H9 (cell line): ENCODE measurements around the gene SRGAP3. TPM values are rescaled to one million over a fixed set of nuclear protein-coding genes. Genes with fewer than 3 reads are reported as not detected.

Experiments used
- DNase-seq: peaks from one replicate; pipeline ENCODE4 v3.0.0-alpha.2; 2017
- H2AFZ ChIP-seq: one replicate; pipeline ENCODE4 v1.6.1; 2013; ENCODE audit warnings: mild to moderate bottlenecking, low read length, control low read depth, moderate library complexity
- H2AK5ac ChIP-seq: 2 replicates; pipeline ENCODE4 v1.6.1; 2013; ENCODE audit warnings: low read length, control low read depth, mixed read lengths; ENCODE audit not compliant: insufficient read length
- H2BK120ac ChIP-seq: one replicate; pipeline ENCODE4 v1.6.1; 2013; ENCODE audit warnings: low read depth, mild to moderate bottlenecking, low read length, control low read depth, inconsistent platforms; ENCODE audit not compliant: poor library complexity, severe bottlenecking
- H2BK12ac ChIP-seq: 2 replicates; pipeline ENCODE4 v1.6.1; 2013; ENCODE audit warnings: low read length, control low read depth, mixed read lengths, low read depth; ENCODE audit not compliant: insufficient read length
- H2BK15ac ChIP-seq: 2 replicates; pipeline ENCODE4 v1.6.1; 2013; ENCODE audit warnings: low read depth, low read length, control low read depth
- H2BK20ac ChIP-seq: one replicate; pipeline ENCODE4 v1.6.1; 2013; ENCODE audit warnings: low read depth, mild to moderate bottlenecking, low read length, control low read depth, inconsistent platforms; ENCODE audit not compliant: poor library complexity, severe bottlenecking
- H2BK5ac ChIP-seq: 2 replicates; pipeline ENCODE4 v1.6.1; 2013; ENCODE audit warnings: low read length, control low read depth, mixed read lengths; ENCODE audit not compliant: insufficient read length
- H3K14ac ChIP-seq: 2 replicates; pipeline ENCODE4 v1.6.1; 2013; ENCODE audit warnings: low read length, control low read depth; ENCODE audit not compliant: insufficient read depth
- H3K18ac ChIP-seq: 2 replicates; pipeline ENCODE4 v1.6.1; 2013; ENCODE audit warnings: low read depth, mild to moderate bottlenecking, mixed read lengths, low read length, control low read depth; ENCODE audit not compliant: insufficient read length
- H3K23ac ChIP-seq: 2 replicates; pipeline ENCODE4 v1.6.1; 2013; ENCODE audit warnings: low read length, control low read depth, mixed read lengths, low read depth; ENCODE audit not compliant: insufficient read length
- H3K23me2 ChIP-seq: 2 replicates; pipeline ENCODE4 v1.6.1; 2013; ENCODE audit warnings: low read depth, mild to moderate bottlenecking, mixed read lengths, low read length, control low read depth; ENCODE audit not compliant: insufficient read length, poor library complexity, severe bottlenecking
- H3K27ac ChIP-seq: 2 replicates; pipeline ENCODE4 v1.5.1; 2013; ENCODE audit warnings: low read length, control low read depth, mixed read lengths, low read depth; ENCODE audit not compliant: insufficient read length
- H3K27me3 ChIP-seq: 2 replicates; pipeline ENCODE4 v1.6.1; 2013; ENCODE audit warnings: low read length, control low read depth, inconsistent platforms; ENCODE audit not compliant: insufficient read depth
- H3K4ac ChIP-seq: 2 replicates; pipeline ENCODE4 v1.6.1; 2013; ENCODE audit warnings: low read depth, mild to moderate bottlenecking, control low read depth, inconsistent platforms, low read length, moderate library complexity
- H3K4me1 ChIP-seq: 2 replicates; pipeline ENCODE4 v1.6.1; 2013; ENCODE audit warnings: low read length, control low read depth, inconsistent platforms; ENCODE audit not compliant: insufficient read depth
- H3K4me2 ChIP-seq: 2 replicates; pipeline ENCODE4 v1.6.1; 2013; ENCODE audit warnings: low read length, control low read depth, mixed read lengths; ENCODE audit not compliant: insufficient read length, insufficient read depth
- H3K56ac ChIP-seq: 2 replicates; pipeline ENCODE4 v1.6.1; 2013; ENCODE audit warnings: low read depth, mild to moderate bottlenecking, mixed read lengths, low read length, control low read depth; ENCODE audit not compliant: insufficient read length
- H3K79me1 ChIP-seq: 2 replicates; pipeline ENCODE4 v1.6.1; 2013; ENCODE audit warnings: low read depth, mild to moderate bottlenecking, moderate library complexity, low read length, control low read depth, inconsistent platforms; ENCODE audit not compliant: insufficient read depth, poor library complexity, severe bottlenecking
- H3K79me2 ChIP-seq: 2 replicates; pipeline ENCODE4 v1.6.1; 2013; ENCODE audit warnings: low read length, control low read depth, inconsistent platforms; ENCODE audit not compliant: insufficient read depth
- H3K9ac ChIP-seq: 2 replicates; pipeline ENCODE4 v1.6.1; 2013; ENCODE audit warnings: low read length, control low read depth, mixed read lengths; ENCODE audit not compliant: insufficient read length; ENCODE audit errors: extremely low read depth
- H3K9me3 ChIP-seq: one replicate; pipeline ENCODE4 v1.6.1; 2013; ENCODE audit warnings: low read depth, low read length, inconsistent platforms; ENCODE audit not compliant: control insufficient read depth
- H3T11ph ChIP-seq: one replicate; pipeline ENCODE4 v1.6.1; 2013; ENCODE audit warnings: mild to moderate bottlenecking, low read length, control low read depth, inconsistent platforms
- H4K20me1 ChIP-seq: one replicate; pipeline ENCODE4 v1.6.1; 2013; ENCODE audit not compliant: control insufficient read depth, insufficient read length, insufficient read depth
- H4K5ac ChIP-seq: 2 replicates; pipeline ENCODE4 v1.6.1; 2013; ENCODE audit warnings: low read depth, mild to moderate bottlenecking, mixed read lengths, low read length, control low read depth; ENCODE audit not compliant: insufficient read length
- H4K8ac ChIP-seq: replicated peaks from 2 replicates; pipeline ENCODE4 v1.6.1; 2013; ENCODE audit warnings: low read length, control low read depth, mixed read lengths, low read depth; ENCODE audit not compliant: insufficient read length
- H4K91ac ChIP-seq: 2 replicates; pipeline ENCODE4 v1.6.1; 2013; ENCODE audit warnings: low read depth, mild to moderate bottlenecking, moderate library complexity, mixed read lengths, low read length, control low read depth; ENCODE audit not compliant: insufficient read length
- H3K27ac Mint-ChIP-seq, 3 experiments: 2 replicates in 2 of 3; 3 replicates in 1 of 3; pipeline ENCODE4 v1.8.0; 2020 to 2021; ENCODE audit warnings: mixed read lengths in 3 of 3, mild to moderate bottlenecking in 1 of 3, moderate library complexity in 1 of 3
- H3K27me3 Mint-ChIP-seq: 2 replicates; pipeline ENCODE4 v1.8.0; 2021; ENCODE audit warnings: low read depth, mild to moderate bottlenecking, moderate library complexity, mixed read lengths
- H3K36me3 Mint-ChIP-seq, 3 experiments: 2 replicates in 2 of 3; 3 replicates in 1 of 3; pipeline ENCODE4 v1.8.0; 2020 to 2021; ENCODE audit warnings: low read depth in 3 of 3, mixed read lengths in 3 of 3; ENCODE audit not compliant: insufficient read depth in 1 of 3
- H3K4me1 Mint-ChIP-seq, 2 experiments: 2 replicates each; pipeline ENCODE4 v1.8.0; 2020; ENCODE audit warnings: mixed read lengths in 2 of 2
- H3K4me3 Mint-ChIP-seq, 2 experiments: 2 replicates in 1 of 2; 3 replicates in 1 of 2; pipeline ENCODE4 v1.8.0; 2020 to 2021; ENCODE audit warnings: mild to moderate bottlenecking in 2 of 2, mixed read lengths in 2 of 2, moderate library complexity in 1 of 2
- H3K9me3 Mint-ChIP-seq, 2 experiments: 2 replicates in 1 of 2; 3 replicates in 1 of 2; pipeline ENCODE4 v1.8.0; 2020; ENCODE audit warnings: mild to moderate bottlenecking in 2 of 2, mixed read lengths in 2 of 2, moderate library complexity in 1 of 2
- WGBS: extraction: QIAGEN DNeasy Blood & Tissue Kit; methylation state at CpG from one replicate; pipeline ENCODE4 v1.1.7; 2013; ENCODE audit warnings: missing lambda C conversion rate, low lambda C conversion rate, mixed read lengths; ENCODE audit not compliant: insufficient read length; ENCODE audit errors: extremely low coverage; 5-methylcytosine and 5-hydroxymethylcytosine counted together
- total RNA-seq: library from RNA; stranded (reverse); gene quantifications from 2 replicates; pipeline ENCODE4 v1.2.1, GENCODE V29; 2021
- TF ChIP-seq, protein P1 (sequence below): fragments of 200-600 bp; sonication (generic); conservative IDR thresholded peaks from 3 replicates; pipeline ENCODE4 v1.8.0; 2021; ENCODE audit warnings: antibody characterized with exemption, mild to moderate bottlenecking

Gene SRGAP3
- total RNA-seq, 1 experiment from 2014 or later, result 3.4 TPM

DNA sequence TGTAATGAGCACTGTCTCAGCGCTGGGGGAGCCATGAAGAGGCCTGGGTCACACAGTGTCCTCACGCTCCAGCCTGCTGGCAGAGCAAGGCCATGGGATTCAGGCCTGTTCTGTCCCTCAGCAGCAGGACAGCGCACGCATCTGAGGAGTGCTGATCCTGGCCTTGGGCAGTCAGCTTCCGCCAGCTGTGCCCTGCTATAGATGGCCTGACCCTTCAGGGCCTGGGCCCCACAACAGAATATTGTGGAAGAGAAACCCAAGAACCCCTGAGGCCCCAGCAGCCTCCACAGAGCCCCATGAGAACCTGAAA lies 78.6 kb downstream of the SRGAP3 start:
- peak overlapping the region; percentile 17; the same call in 1 of the 2 replicates for H3K14ac ChIP-seq
- no peak overlapping the region for H3K56ac ChIP-seq
- H4K8ac ChIP-seq, result no peak overlapping the region
- no peak overlapping the region for H3K27ac ChIP-seq
- Mint-ChIP-seq H3K27me3 (no peaks in the 10 kb centered on the region; the same call in 1 of the 2 replicates), H3K27ac (no peak overlapping the region), H3K4me3 (no peak overlapping the region), H3K36me3 (no peaks in the 10 kb centered on the region), H3K4me1 (peaks cover 11 to 15% of the 10 kb centered on the region in 2 experiments), H3K9me3 (no peaks in the 10 kb centered on the region)
- no peak overlapping the region for H3K4me2 ChIP-seq
- H3K23me2 ChIP-seq, result no peaks in the 10 kb centered on the region
- no peaks in the 10 kb centered on the region for H3K79me1 ChIP-seq
- no peak overlapping the region for H2BK15ac ChIP-seq
- no peaks in the 10 kb centered on the region for H4K20me1 ChIP-seq
- H3K4me1 ChIP-seq, result peaks cover 7% of the 10 kb centered on the region; the same call in 1 of the 2 replicates
- no peak overlapping the region for H3K9ac ChIP-seq
- H2BK12ac ChIP-seq, result no peak overlapping the region
- no peaks in the 10 kb centered on the region for H3K9me3 ChIP-seq
- H4K5ac ChIP-seq, result no peak overlapping the region
- no peak overlapping the region for H2BK5ac ChIP-seq
- H3K23ac ChIP-seq, result no peak overlapping the region
- no peak for DNase-seq
- no peak overlapping the region for H2BK120ac ChIP-seq
- H3K18ac ChIP-seq, result no peak overlapping the region
- H2AK5ac ChIP-seq, result no peak overlapping the region
- no peak overlapping the region for H3T11ph ChIP-seq
- no peaks in the 10 kb centered on the region for H3K79me2 ChIP-seq
- H3K27me3 ChIP-seq, result no peaks in the 10 kb centered on the region
- no CpG with 5 or more reads among the region's 5 CpGs for WGBS
- no peak overlapping the region for H4K91ac ChIP-seq
- TF ChIP-seq, protein P1, sequence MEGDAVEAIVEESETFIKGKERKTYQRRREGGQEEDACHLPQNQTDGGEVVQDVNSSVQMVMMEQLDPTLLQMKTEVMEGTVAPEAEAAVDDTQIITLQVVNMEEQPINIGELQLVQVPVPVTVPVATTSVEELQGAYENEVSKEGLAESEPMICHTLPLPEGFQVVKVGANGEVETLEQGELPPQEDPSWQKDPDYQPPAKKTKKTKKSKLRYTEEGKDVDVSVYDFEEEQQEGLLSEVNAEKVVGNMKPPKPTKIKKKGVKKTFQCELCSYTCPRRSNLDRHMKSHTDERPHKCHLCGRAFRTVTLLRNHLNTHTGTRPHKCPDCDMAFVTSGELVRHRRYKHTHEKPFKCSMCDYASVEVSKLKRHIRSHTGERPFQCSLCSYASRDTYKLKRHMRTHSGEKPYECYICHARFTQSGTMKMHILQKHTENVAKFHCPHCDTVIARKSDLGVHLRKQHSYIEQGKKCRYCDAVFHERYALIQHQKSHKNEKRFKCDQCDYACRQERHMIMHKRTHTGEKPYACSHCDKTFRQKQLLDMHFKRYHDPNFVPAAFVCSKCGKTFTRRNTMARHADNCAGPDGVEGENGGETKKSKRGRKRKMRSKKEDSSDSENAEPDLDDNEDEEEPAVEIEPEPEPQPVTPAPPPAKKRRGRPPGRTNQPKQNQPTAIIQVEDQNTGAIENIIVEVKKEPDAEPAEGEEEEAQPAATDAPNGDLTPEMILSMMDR, result no peak
- H2BK20ac ChIP-seq, result no peak overlapping the region
- H2AFZ ChIP-seq, result no peak overlapping the region
- no peak overlapping the region for H3K4ac ChIP-seq
